Measurements from ENCODE around the gene HAGH.
"Not testable (repeated sequence)": the region's sequence is repeated elsewhere in the genome, so short reads cannot be mapped to it uniquely, and the experiment has no call there.

Gene HAGH

DNA sequence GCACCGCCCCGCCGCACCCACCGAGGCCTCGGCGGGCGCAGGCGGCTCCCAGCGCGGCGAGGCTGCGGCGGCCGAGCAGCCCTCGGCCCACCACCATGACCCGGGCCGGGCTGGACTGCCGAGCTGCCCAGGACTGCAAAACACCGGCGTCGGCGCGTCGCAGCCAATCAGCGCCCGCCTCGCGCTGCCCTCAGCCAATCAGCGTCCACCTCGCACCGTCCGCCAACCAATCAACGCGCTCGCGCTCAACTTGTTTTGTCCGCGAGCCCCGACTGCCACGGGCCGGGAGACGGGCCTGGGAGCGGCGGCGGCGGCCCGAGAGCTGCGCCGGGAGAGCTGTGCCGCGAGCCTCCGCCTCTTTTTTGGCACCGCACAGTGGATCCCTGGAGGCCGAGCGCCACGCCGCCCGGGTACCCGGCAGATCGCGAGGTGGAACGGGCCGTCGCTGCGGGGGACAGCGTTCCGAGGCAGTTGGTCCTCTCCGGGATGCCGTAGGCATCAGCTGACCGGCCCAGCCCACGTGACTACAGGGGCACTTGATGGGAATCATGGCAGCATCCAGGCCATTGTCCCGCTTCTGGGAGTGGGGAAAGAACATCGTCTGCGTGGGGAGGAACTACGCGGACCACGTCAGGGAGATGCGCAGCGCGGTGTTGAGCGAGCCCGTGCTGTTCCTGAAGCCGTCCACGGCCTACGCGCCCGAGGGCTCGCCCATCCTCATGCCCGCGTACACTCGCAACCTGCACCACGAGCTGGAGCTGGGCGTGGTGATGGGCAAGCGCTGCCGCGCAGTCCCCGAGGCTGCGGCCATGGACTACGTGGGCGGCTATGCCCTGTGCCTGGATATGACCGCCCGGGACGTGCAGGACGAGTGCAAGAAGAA is at the start of gene HAGH, which contains the start of gene FAHD1:
HAGH (minus strand) TSS at position 135 of the 883 bp plus-strand sequence; CDS start at position 97, 38 bp downstream.
FAHD1 (plus strand) TSS at position 516 of the 883 bp plus-strand sequence; CDS start at position 549, 33 bp downstream.
- Histone ChIP-seq H3K36me3 (ENCODE audit: low read depth) (peaks cover 17% of the 10 kb centered on the region), H3K27me3 (ENCODE audit: insufficient read depth, poor library complexity, severe bottlenecking) (no peaks in the 10 kb centered on the region), H3K4me3 (ENCODE audit: severe bottlenecking) (peak within 1 kb of the TSS; percentile 62), H3K27ac (ENCODE audit: poor library complexity, severe bottlenecking) (peak within 1 kb of the TSS; percentile 54), H3K4me1 (ENCODE audit: insufficient read depth, poor library complexity, severe bottlenecking) (peaks cover 6% of the 10 kb centered on the region), H3K9me3 (ENCODE audit: severe bottlenecking) (no peaks in the 10 kb centered on the region)
- TF ChIP-seq, protein P1, sequence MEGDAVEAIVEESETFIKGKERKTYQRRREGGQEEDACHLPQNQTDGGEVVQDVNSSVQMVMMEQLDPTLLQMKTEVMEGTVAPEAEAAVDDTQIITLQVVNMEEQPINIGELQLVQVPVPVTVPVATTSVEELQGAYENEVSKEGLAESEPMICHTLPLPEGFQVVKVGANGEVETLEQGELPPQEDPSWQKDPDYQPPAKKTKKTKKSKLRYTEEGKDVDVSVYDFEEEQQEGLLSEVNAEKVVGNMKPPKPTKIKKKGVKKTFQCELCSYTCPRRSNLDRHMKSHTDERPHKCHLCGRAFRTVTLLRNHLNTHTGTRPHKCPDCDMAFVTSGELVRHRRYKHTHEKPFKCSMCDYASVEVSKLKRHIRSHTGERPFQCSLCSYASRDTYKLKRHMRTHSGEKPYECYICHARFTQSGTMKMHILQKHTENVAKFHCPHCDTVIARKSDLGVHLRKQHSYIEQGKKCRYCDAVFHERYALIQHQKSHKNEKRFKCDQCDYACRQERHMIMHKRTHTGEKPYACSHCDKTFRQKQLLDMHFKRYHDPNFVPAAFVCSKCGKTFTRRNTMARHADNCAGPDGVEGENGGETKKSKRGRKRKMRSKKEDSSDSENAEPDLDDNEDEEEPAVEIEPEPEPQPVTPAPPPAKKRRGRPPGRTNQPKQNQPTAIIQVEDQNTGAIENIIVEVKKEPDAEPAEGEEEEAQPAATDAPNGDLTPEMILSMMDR (IDR thresholded peaks at IDR 0.05; ENCODE audit: poor library complexity, severe bottlenecking): no peak
- peak; percentile 87 for ATAC-seq (ENCODE audit: low read depth)
- peak; percentile 94 for DNase-seq (ENCODE audit: low spot score)

DNA sequence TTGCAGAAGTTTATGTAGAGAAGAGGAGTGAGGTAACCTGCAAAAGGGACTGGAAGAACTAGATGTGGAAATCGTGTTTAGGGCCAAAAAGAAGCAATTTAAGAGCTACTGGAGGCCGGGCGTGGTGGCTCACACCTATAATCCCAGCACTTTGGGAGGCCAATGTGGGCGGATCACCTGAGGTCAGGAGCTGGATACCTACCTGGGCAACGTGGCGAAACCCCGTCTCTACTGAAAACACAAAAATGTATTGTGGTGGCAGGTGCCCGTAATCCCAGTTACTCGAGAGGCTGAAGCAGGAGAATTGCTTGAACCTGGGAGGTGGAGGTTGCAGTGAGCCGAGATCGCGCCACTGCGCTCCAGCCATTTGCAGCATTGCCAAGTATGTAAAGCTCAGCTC is 49.4 kb upstream of the HAGH start:
- H3K4me3 ChIP-seq (ENCODE audit: severe bottlenecking); H3K27me3 ChIP-seq (ENCODE audit: insufficient read depth, poor library complexity, severe bottlenecking); DNase-seq (ENCODE audit: low spot score); ATAC-seq (ENCODE audit: low read depth); H3K36me3 ChIP-seq (ENCODE audit: low read depth); H3K27ac ChIP-seq (ENCODE audit: poor library complexity, severe bottlenecking); H3K4me1 ChIP-seq (ENCODE audit: insufficient read depth, poor library complexity, severe bottlenecking); H3K9me3 ChIP-seq (ENCODE audit: severe bottlenecking): not testable (repeated sequence)

DNA sequence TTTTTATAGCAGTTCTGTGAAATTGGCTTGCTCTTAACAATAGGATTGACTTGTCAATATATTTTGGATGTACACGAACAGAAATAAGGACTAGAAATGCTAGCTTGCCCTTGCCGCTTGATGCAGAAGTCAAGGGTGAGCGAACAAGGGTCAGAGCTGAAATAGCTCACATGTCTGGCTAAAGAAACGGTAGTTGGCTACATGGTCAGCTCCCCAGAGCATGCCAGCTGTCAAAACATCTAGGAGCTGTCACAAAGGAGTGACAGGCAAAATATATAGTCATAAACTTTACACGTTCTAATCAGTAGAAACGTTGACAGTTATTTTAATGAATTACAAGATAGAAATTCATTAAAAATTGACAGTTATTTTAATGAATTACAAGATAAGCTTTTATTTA is 48.2 kb upstream of the HAGH start:
- no peak for DNase-seq (ENCODE audit: low spot score)
- no peak for ATAC-seq (ENCODE audit: low read depth)
- TF ChIP-seq, protein P1 (IDR thresholded peaks at IDR 0.05; ENCODE audit: poor library complexity, severe bottlenecking): no peak
- H3K27ac ChIP-seq (ENCODE audit: poor library complexity, severe bottlenecking): no peak overlapping the region
- H3K27me3 ChIP-seq (ENCODE audit: insufficient read depth, poor library complexity, severe bottlenecking): no peaks in the 10 kb centered on the region
- H3K4me3 ChIP-seq (ENCODE audit: severe bottlenecking): no peak overlapping the region
- no peaks in the 10 kb centered on the region for H3K36me3 ChIP-seq (ENCODE audit: low read depth)
- H3K4me1 ChIP-seq (ENCODE audit: insufficient read depth, poor library complexity, severe bottlenecking): peaks cover 14% of the 10 kb centered on the region
- no peaks in the 10 kb centered on the region for H3K9me3 ChIP-seq (ENCODE audit: severe bottlenecking)

DNA sequence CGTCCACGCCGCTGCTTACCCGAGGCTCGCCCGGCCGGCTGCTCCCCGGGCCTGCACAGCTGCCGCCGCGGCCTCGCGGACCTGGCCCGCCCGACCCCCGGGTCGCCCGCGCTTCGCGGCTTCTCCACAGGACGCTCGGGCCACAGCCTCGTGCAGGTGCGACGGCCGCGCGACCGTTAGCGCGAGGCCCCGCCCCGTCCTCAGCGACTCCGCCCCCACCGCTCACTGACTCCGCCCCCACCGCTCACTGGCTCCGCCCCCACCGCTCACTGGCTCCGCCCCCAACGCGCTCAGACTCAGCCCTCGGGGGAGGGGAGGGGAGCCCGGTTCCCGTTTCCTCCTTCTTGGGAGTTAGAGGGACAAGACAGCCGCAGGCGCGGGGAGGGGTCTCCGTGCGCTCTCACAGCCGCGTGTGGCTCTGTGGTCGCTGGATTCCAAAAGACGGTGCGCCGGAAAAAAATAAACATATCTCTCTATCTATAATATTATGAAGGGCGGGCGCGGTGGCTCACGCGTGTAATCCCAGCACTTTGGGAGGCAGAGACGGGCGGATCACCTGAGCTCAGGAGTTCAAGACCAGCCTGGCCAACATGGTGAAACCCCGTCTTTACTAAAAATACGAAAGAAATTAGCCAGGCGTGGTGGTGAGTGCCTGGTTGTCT is 45.5 kb upstream of the HAGH start, which contains the start of gene MEIOB:
MEIOB (minus strand) TSS at position 191 of the 662 bp plus-strand sequence. CDS start 3,989 bp downstream, outside the sequence.
- peak; percentile 59 for ATAC-seq (ENCODE audit: low read depth)
- DNase-seq (ENCODE audit: low spot score): no peak
- Histone ChIP-seq H3K27ac (ENCODE audit: poor library complexity, severe bottlenecking) (peak within 1 kb of the TSS; percentile 64), H3K9me3 (ENCODE audit: severe bottlenecking) (no peaks in the 10 kb centered on the region), H3K36me3 (ENCODE audit: low read depth) (no peaks in the 10 kb centered on the region), H3K27me3 (ENCODE audit: insufficient read depth, poor library complexity, severe bottlenecking) (no peaks in the 10 kb centered on the region), H3K4me3 (ENCODE audit: severe bottlenecking) (peak within 1 kb of the TSS; percentile 14), H3K4me1 (ENCODE audit: insufficient read depth, poor library complexity, severe bottlenecking) (peaks cover 14% of the 10 kb centered on the region)
- TF ChIP-seq, protein P1 (IDR thresholded peaks at IDR 0.05; ENCODE audit: poor library complexity, severe bottlenecking): no peak

DNA sequence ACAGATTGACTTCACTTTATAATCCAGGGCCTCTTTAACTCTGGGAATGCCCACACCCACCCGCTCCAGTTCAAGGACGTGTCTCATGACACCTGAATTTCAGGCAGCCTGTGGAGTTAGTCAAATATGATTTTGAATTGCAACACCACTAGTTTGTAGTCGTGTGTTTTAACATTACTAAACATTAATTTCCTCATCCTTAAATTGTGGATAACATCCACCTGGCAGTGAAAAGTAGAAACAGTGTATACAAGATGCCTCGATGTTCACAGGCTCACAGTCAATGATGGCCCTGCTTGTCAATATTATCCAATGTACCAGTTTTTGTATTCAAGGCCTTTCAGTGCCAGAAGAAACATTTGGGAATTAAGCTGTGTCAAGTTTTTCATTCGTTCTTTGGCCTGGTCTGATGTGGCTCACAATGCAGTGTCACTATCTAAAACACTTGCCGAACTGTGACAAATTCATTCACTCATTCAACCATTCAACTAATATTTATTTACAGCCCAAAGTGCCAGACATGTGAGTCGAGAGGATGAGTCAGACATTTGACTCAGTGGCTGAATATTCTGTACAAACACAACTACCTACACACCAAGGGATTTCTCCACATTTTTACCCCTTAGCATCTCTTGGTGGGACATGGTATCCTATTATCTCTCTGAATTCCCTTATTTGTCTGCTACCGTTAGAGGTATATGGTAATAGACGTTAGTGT is 43.9 kb upstream of the HAGH start:
- peak; percentile 78 for ATAC-seq (ENCODE audit: low read depth)
- TF ChIP-seq, protein P1 (IDR thresholded peaks at IDR 0.05; ENCODE audit: poor library complexity, severe bottlenecking): no peak
- Histone ChIP-seq H3K4me3 (ENCODE audit: severe bottlenecking) (no peak overlapping the region), H3K27ac (ENCODE audit: poor library complexity, severe bottlenecking) (peak overlapping the region; percentile 64), H3K9me3 (ENCODE audit: severe bottlenecking) (no peaks in the 10 kb centered on the region), H3K36me3 (ENCODE audit: low read depth) (no peaks in the 10 kb centered on the region), H3K4me1 (ENCODE audit: insufficient read depth, poor library complexity, severe bottlenecking) (peaks cover 14% of the 10 kb centered on the region), H3K27me3 (ENCODE audit: insufficient read depth, poor library complexity, severe bottlenecking) (no peaks in the 10 kb centered on the region)
- DNase-seq (ENCODE audit: low spot score): no peak

Measured in RWPE2 (cell line).